ENCODE results near the gene SLC17A6.

The SLC17A6 gene

DNA sequence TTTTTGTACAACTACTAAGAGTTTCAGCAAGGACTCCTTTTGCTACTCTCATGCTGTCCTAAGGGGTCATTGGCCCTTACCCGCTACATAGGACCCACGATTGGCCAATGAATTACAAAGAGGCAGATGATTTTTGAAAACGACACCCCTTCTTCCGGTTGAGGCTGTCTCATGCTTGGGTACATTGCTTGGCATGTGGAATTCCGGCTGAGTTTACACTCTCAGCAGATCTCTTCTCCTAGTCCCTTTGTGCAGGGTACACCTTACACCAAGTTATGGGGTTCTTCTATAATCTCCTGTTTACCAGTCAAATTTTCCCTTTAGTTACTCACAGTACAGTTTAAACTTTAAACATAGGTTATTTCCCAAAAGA, 52.1 kb downstream of the SLC17A6 start:
- DNase-seq = no peak

DNA sequence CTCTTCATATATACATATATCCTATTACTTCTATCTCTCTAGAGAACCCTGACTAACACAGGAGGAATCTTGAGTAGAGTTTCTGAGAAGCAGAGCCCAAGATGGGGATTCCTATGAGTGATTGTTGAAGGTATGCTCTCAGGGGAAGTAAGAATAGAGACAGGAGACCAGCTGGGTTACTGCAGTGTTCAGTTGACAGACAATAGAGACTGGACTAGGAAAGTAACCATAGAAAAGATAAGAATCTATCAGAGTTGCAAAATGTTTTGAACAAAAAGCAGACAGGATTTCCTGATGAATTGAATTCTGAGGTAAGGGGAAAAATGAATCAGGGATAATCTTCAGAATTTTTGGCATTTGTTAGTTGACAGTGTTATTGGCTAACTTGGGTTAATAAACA, 54.4 kb downstream of the SLC17A6 start:
- DNase-seq = no peak

DNA sequence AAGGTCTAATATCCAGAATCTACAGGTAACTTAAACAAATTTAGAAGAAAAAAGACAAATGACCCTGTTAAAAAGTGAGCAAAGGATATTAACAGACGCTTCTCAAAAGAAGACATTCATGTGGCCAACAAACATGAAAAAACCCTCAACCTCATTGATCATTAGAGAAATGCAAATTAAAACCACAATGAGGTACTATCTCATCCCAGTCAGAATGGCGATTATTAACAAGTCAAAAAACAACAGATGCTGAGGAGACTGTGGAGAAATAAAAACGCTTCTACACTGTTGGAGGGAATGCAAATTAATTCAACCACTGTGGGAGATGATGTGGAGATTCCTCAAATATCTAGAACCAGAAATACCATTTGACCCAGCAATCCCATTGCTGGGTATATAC, 67.2 kb downstream of the SLC17A6 start:
- no peak for DNase-seq

DNA sequence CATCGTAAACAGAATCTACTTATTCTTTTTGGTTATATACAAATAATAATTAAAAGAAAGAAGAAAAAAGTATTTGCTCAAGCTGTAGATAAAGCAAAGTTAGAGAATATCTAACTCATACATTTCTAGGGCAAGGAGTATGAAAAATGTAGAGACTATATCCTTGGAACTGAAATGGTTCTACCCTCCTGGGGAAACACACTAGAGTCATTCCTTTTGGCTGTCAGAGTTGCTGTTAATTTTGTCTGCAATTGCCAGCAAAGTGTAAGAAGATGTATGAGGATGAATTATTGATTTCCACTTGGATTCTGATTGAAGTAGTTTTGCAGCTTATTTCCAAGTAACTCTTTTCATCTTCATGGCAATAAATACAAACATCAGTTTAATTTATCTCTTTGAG, 69.1 kb downstream of the SLC17A6 start:
- no peak for DNase-seq

DNA sequence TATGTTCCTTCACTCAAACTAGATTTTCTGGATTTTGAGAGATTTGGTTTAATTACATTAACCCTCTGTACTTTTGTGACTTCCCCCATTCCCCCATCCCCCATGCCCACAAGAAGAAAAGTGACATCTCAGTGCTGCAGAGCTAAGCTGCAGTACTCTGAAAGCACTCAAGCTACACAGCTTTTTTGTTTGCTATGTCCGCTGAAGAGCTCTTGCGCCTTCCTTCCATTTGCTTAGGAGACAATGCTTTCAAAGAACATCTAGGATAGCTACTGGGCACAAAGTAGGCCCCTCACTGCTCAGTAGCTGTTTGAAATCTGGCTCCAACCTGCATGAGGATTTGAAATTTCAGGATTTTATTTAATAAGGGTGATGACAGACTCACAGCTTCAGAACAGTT, 69.7 kb downstream of the SLC17A6 start:
- DNase-seq = no peak

DNA sequence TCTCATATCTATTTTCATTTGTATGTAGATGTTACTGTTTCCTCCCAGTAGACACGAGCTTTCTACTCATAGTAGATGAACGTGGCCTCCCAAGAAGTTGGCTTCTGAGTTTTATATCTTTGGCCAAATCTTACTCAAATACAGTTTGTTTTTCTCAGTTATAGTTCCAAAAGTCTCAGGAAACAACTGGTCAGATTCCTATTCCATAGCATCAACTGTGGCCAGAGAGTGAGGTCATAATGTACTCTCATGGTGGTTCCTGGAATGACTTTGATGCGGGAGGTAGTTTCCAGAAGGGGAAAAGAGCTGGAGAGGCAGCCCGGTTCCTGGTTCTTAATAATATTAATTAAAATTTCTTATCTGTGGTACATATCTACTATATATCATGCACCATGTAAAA, 77.3 kb downstream of the SLC17A6 start:
- DNase-seq = no peak

DNA sequence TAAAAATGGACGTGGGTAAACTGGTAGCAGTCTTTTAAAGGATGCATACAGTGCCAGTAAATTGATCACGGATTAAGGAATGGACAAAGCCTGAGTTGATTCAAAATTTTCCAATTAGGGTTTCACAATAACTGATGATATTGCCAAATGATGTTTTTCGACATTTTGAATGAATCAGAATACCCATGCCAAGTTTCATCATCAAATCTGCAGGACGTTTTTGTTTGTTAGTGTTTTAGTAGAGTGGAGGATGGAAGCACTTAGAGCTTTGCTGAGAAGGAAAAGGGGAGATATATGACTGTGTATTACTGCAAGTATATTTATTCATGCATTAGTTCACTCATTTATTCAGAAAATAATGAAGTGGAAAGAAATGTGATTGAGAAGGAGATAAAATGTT, 78.3 kb downstream of the SLC17A6 start:
- DNase-seq = no peak

DNA sequence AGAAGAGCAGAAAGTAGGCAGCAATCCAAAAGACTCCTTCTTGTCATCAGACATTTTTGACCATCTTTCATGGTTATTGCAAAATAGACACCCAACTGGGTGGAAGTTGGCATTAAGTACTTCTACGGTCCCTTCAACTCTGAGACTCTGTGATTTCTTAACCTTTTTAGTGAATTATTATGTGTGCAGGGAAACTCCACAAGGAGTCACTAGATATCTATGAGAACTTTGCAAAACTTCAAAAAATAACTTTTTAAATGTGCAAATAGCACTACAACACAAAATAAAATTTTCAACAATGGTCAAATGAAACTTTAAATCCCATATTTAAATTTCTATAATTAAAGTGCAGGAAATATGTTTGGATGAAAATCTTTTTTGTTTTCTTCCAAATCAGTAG, 88.7 kb downstream of the SLC17A6 start:
- no peak for DNase-seq
